Fibroblast of pulmonary artery (primary cell): Measurements from ENCODE around the gene CHD1.
A peak's percentile ranks its signal among the peaks of the same experiment; 100 is the strongest.

Source experiments
- DNase-seq: peaks from one replicate; pipeline ENCODE4 v3.0.0-alpha.2; 2010; ENCODE audit warnings: low read depth
- H3K4me3 ChIP-seq: replicated peaks from 2 replicates; pipeline ENCODE4 v1.5.1; 2011; ENCODE audit warnings: low read depth, mild to moderate bottlenecking, control low read depth, low read length, moderate library complexity
- TF ChIP-seq, protein P1 (sequence below): IDR thresholded peaks from 2 replicates; pipeline ENCODE4 v1.5.1; 2011; ENCODE audit warnings: mild to moderate bottlenecking, control low read depth, low read length, inconsistent platforms; ENCODE audit errors: missing control alignments

Gene CHD1

DNA sequence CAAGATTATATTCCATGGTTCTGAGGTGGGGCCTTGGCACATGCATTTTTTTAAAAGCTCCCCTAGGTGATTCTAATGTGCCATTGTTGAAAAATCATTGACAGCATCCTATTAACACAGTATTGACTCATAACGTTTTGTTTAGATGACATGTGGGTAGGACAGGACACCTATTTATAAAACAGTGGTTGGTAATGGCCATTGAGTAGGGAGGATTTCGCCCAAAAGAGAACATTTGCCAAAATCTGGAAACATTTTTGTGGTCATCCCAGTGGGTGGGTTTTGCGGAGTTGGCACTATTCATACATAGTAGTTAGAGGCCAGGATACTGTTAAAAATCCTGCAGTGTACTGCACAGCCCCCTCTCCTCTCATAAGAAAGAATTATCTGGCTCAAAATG, 6.4 kb upstream of the CHD1 start:
- DNase-seq: no peak
- H3K4me3 ChIP-seq: no peak overlapping the region
- TF ChIP-seq, protein P1, sequence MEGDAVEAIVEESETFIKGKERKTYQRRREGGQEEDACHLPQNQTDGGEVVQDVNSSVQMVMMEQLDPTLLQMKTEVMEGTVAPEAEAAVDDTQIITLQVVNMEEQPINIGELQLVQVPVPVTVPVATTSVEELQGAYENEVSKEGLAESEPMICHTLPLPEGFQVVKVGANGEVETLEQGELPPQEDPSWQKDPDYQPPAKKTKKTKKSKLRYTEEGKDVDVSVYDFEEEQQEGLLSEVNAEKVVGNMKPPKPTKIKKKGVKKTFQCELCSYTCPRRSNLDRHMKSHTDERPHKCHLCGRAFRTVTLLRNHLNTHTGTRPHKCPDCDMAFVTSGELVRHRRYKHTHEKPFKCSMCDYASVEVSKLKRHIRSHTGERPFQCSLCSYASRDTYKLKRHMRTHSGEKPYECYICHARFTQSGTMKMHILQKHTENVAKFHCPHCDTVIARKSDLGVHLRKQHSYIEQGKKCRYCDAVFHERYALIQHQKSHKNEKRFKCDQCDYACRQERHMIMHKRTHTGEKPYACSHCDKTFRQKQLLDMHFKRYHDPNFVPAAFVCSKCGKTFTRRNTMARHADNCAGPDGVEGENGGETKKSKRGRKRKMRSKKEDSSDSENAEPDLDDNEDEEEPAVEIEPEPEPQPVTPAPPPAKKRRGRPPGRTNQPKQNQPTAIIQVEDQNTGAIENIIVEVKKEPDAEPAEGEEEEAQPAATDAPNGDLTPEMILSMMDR: no peak

DNA sequence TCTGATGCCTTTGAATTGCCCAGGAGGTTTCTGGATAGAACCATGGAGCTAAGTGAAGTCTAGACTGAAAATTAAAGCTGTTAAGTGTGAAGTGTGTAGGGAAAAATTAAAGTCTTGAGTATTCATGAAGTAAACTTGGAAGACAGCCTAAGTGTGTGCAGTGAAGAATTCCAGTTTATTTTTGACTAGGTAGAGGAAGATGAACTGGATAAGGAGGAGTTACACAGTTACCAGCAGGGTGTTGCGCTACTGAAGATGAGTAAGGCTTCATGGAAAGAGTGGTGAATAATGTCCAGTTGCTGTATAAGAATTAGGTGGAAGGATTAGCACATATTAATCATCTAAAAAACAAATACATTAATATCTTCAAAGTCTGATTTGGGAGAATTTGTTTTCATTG, 5.7 kb upstream of the CHD1 start:
- peak; percentile 17 for DNase-seq
- TF ChIP-seq, protein P1: no peak
- no peak overlapping the region for H3K4me3 ChIP-seq

DNA sequence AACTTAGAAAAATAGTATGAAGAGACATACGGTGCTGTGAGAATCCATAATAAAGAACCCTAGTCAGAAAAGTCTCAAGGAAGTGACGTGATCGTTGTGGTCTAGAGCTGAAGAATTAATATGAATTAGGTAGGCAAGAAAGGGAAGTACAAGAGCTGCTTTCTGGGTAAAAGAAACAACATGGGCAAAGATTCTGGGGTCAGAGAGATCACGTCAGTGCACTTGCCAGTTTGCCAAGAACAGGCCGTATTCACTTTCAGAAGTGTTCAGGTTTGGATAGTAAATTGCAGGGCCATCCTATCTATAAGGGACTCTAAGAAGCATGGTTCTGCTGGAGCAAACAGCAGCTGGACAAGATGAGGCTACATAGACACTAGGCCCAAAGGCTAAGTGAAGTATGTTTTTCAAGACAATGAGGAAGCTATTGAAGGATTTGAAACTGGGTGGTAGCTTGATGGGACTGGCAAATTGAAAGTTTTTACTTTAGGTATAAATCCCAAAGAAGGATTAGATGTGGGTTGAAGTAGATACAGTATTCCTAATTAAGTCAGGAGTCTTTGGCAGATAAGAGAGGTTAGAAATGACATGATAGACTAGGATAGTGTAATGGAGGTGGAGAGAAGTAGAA, 4.8 kb upstream of the CHD1 start:
- no peak overlapping the region for H3K4me3 ChIP-seq
- no peak for DNase-seq
- TF ChIP-seq, protein P1: no peak

DNA sequence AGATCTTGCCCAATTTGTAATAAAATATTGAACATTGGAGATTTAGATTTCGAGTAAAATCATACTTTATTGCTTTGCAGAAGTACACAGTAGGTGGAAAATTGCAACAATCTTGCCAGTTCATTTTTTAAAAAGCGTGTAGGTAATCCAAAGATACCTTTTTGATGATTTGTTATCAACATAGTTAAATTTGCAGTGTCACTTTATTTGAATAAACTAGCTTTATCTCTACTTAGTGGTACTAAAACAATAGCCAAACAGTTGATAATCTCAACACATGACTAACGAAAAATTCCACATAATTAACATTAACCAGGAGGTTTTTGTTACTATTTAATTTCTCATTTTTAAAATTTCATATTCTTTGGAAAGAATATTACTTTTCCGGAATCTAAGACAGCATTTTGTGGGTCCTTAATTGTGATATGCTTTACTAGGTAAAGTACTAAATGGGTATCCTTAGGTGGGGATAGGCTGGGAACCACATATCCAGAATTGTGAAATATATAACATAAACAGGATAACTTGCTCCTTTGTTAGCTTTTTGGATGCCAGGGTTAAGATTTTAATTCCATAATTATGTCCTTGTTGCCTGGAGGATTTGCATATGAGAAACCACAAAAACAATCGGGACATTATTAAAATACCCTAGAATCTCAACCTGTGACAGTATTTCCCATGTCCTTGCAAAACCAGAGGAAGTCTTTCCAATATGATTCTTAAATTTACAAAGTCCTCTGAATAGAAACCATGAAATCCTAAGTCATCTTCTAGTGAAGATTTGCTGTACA, 2.4 kb upstream of the CHD1 start:
- TF ChIP-seq, protein P1: no peak
- H3K4me3 ChIP-seq: no peak overlapping the region
- DNase-seq: no peak

DNA sequence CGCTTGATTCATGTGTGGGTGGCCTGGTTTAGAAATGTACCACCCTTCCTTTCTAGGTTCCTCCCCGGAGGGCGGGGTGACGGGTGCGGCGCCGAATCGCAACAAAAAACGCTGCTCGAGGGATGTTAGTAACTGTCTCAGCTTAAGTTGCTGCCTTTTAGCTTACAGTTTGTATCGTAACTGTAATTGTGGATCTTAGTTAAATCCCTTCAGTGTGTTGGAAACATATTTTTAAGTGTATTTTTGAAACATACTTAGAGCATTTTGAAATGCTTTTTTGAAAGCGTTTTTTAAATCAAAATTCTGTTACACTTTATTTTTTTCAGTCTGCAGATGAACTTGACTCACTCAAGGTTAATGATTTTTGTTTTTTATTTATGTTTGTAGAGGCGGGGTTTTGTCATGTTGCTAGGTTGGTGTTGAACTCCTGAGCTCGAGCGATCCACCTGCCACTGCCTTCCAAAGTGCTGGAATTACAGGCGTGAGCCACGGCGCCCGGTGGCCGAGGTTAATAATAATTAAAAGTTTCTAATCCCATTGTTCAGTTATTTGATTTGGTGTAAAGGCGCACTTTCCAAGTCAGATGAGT, 997 bp upstream of the CHD1 start:
- no peak for DNase-seq

DNA sequence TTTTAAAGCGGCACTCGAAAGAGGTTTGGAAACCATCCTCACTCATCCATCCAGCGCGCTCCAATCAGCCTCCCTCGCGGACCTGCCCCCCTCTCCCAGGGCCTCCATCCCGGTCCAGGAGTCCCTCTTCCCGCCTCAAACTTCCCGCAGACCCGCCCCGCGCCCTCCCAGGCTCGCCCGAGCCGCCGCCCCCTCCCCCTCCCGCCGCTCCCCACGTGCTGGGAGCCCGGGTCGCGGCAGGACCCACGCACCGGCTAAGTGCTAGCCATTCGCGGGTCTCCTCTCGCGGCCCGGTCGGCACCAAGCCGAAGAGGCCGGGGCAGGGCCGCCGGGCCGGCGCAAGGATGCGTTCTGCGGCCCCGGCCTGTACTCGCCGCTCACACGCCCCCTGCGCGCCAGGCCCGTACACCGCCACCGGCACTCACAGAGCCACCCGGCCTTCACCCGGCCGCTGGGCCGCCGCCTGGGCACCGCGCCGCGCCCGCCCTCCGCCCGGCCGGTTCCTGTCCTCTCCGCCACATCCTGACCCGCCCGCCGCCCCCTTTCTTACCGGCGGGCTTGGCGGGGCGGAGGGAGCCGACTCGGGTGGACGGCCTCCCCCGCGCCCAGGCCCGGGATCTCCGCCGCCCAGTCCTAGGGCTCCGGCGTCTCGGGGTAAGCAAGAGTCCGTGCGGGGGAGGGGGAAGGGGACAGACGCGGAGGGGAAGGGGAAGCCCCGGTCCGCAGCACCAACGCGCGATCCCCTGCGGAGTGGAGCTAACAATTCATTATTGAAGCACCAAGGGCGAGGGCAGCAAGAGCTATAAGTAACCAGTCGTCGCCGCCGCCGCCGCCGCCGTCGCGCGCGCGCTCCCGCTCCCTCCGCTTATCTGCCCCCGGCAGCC, 576 bp downstream of the CHD1 start:
- H3K4me3 ChIP-seq: peak overlapping the region; percentile 93
- DNase-seq: peak; percentile 61
- TF ChIP-seq, protein P1: no peak

More for the DNA sequence above, 997 bp upstream of the CHD1 start:
- peak overlapping the region; percentile 93 for H3K4me3 ChIP-seq
- TF ChIP-seq, protein P1: no peak
